Left cardiac atrium (tissue), 4 donors: Measurements from ENCODE around the gene TCF12. TPM values are rescaled to one million over a fixed set of nuclear protein-coding genes. Genes with fewer than 3 reads are reported as not detected.

Experiments used
- ATAC-seq, 2 donors: fragments of 200-7000 bp; cut with Tn5 transposase; one replicate each; pipeline ENCODE4 v1.9.1; 2020; ENCODE audit warnings: mild to moderate bottlenecking in 2 of 2, moderate library complexity in 2 of 2
- DNase-seq: peaks from one replicate; pipeline ENCODE4 v3.0.0-alpha.2; 2020
- intact Hi-C, 2 donors: fragments of 100-400 bp; cut with DNase I; formaldehyde crosslinking; loops; one replicate each; pipeline versions ENCODE4 v1.14.1 to v1.15.1; 2022 to 2023
- total RNA-seq, 2 donors: library from RNA; stranded (reverse); fragmentation: NEBNext Ultra II Directional; extraction: Animal tissue kit (Norgen Biotek cat#: 25700); gene quantifications; one replicate each; pipeline ENCODE4 v1.2.1, GENCODE V29; 2021
- donor health status: DM: no; HTN: yes; CAD: no.
- donor health status: DM: no; HTN: yes; CAD: no; lungs with severe emphysema.
- donor health status: DM: yes; HTN: yes; CAD: no.
- donor health status: Dilated cardiomyopathy.

The TCF12 gene
- total RNA-seq, 2 donors from 2014 or later, result 44.0 to 53.9 TPM

DNA sequence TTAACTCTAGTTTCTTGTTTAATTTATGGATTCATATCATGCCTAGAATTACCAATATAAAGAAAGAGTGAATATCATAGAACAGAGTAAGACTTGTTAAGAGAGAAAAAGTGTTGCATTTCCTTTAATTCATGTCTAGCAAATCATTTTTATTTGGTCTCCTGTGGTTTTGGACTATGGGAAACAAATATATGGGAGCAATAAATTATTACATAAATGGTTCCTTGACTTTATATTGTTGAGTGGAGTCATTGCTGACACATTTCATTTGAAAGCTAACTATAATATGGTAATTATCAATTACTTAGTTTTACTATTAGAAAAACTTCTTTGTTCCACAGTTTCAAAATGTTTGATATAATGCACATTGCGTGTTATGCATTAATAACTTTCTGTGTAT lies 313.1 kb downstream of the TCF12 start:
- intact Hi-C loops, result no loop called here
- no peak for DNase-seq
- ATAC-seq, result no peak

DNA sequence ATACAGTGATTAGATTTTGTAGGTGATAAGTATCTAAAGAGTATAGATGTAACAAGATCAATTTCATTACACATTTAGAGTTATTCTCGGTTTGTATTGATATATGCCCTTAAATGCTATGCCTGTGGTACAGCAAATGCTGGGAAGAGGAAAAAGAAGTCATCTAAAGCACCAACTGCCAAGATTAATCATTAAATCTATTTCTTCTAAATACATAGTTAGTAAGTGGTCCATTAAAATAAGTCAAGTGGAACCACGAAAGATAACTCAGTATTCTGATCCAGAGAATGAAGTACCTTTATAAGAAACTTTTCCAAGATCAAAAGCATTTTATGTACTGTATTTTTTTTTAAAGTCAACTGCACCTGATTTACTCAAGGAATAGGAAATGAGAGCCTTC lies 315.7 kb downstream of the TCF12 start:
- intact Hi-C loops, result no loop called here
- DNase-seq, result no peak
- no peak for ATAC-seq

DNA sequence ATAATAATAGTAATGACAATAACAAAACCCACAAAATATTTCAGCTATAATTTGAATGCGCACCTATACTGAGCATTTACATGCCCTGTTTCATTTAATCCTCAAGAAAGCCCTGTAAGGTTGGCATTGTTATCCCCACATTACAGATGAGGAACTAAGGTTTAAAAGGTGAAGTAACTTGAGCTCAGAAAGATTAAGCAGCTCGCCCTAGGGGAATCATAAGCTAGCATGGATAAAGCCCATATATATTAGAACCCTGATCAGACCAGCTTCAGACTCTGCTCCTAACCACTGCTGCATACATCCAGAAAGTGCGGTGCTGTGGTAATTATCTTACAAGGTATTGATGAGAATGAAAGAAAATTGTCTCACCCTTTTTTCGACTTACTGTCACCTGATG lies 316.7 kb downstream of the TCF12 start:
- no peak for DNase-seq
- ATAC-seq, result no peak
- intact Hi-C loops, result no loop called here

DNA sequence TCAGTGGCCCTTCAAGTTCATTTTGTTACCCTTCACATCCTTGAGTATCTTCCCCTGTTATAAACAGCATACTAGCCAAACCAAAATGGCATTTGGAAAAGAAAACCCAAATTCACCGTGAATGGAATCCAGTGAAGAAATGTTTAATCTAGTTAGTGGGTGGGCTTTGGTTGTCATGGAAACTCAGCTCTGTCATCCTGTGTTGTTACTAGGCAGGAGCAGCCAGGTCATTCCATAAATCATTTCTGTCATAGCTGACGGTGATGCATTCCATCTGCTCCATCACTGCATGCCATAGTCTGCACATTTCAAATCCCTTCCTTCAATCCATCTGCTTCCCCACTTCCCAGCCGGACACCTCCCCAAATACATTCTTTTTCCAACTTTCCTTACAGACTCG lies 317.4 kb downstream of the TCF12 start:
- DNase-seq, result no peak
- intact Hi-C loops, result no loop called here
- ATAC-seq, result peak in 1 of 2 donors; percentile 27

DNA sequence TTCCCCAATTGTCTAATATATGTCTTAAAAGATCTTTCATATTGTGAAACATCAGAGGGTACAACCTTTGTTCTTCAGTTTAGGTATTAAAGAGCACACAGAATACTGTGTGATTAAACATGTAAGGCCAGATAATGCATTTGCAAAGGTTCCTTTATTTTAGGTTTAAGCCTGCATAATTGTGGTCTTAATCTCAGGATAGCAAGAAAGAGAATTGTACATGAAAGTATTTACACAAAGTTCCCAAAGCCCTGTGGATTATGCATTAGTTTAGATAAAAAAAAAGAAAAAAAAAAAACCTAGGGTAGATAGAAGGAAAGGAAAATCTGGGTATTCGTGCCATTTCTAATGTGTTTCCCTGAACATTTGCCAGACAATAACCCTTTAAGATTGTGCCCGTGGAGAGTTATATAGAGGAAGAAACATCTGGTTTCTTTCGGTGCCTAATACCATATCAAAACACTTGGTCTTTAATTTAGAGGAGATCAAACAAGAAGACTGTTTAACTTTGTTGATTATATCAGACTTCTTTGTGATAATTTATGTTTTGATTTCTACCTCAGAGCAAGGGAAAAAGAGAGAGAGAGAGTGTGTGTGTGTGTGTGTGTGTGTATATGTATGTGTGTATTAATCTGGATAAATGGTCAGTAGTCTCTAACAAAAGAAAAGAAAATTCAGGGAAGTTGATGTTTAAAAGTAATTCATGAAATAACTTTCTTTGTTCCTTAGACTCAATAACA lies 318.3 kb downstream of the TCF12 start:
- ATAC-seq (no peak), DNase-seq (no peak)
- intact Hi-C loops, result no loop called here

DNA sequence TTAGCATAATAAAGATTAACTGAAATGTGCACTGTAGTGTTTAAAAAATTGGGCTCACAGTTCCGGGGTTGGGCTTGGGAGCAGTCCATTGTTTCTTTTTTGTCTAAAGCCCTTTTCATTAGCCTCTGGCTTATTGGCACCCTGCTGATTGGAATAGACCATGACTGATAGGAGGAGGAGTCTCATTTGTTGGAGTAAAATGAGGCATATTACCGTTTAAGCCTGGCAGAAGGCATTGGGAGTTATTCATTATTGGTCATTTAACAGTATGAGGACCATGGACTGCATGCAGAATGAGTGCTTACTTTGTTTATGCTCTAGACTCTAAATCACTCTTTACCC lies 318.8 kb downstream of the TCF12 start:
- DNase-seq (no peak), ATAC-seq (peak in 1 of 2 donors; percentile 21)
- intact Hi-C loops, result no loop called here

DNA sequence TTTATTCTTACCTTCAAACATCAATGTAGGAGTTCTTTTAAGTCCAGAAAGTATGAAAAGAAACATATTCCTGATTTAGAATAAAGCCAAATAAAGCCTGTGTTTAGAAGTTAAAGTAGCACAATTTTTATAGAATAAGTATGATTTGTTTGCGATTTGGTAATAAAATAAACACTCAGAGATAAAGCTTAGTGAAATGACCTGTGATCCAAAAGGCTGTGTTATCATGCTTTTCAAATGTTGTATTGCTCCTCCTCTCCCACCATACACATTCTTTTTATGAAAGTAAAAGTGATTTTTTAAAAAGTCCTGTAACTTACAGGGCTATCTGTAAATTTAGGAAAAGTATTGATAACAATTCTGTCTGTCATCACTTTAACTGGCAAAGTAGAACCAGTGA lies 319.2 kb downstream of the TCF12 start:
- intact Hi-C loops, result no loop called here
- no peak for ATAC-seq

DNA sequence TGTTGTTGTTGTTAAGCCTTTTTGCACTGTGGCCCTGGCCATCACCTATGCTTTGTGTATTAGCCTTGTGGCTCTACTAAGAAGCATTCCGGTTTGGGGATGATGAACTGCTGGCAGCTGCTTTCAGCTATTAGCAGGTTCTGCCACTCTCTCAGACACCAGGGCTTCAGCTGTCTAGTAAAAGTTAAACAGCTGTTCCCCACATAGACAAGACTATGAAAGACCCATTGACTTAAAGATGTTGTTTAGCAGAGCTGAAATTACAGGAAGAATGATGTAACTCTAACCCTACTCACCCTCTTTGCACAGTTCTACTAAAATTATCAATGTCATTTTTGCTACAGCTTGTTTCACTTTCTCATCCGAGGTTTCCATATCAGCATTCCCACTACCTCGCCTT lies 326.7 kb downstream of the TCF12 start:
- DNase-seq (no peak), ATAC-seq (peak in 1 of 2 donors; percentile 76)
- intact Hi-C loops, result no loop called here

More for the DNA sequence above, 319.2 kb downstream of the TCF12 start:
- no peak for DNase-seq

DNA sequence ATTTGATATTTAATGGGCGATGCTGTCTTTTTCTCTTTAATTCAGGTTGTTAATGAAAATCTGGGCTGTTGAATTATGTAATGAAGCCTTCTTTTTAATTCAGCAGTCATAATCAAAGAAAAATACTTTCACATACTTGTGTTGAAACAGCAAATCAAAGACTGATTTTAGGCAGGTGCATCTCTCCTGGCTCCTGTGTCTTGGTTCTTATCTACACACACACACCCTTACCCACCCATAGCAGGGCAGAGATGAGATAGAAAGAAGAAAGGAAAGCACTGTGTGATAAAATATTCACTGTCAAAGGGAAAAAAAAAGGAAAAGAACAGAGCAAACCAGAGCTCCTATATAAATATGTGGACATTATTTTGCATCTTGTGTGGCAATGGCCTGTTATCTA lies 327.3 kb downstream of the TCF12 start:
- ATAC-seq (no peak), DNase-seq (no peak)
- intact Hi-C loops, result no loop called here

DNA sequence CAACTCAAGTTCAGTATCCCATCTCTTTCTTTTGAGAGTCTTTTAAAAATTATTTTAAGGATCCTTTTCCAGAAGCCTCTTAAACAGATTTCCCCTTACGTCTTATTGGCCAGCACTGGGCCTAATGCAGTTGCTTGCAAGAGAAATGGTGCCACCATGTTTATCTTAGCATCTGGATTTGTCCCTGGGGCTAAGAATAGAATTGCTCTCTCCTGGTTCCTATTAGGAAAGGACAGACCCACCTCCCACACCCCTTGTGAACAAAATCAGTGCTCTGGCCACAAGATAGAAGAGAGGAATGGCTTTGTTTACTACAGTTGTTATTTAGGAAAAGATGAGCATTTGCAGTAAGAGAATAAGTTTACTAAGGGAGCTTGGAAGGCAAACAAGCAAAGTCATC lies 329.6 kb downstream of the TCF12 start:
- DNase-seq (no peak), ATAC-seq (no peak)
- intact Hi-C loops, result no loop called here

DNA sequence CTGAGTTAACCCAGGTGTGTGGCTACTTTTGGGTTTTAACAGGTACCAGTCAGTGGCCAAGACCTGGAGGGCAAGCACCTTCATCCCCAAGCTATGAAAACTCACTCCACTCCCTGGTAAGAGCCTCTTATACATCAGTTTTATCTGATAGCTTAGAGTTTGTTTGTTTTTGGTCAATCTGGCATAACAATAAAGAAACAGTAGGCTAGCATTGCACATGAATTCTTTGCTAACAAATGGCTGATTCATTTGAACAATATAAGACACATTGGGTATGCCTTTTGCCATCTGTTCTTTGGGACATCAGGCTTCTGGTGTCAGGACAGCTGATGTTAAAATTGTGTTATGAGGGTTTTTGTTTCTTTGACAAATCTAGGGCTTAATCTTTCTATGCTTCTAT lies 332.9 kb downstream of the TCF12 start:
- DNase-seq (no peak), ATAC-seq (no peak)
- intact Hi-C loops, result no loop called here

DNA sequence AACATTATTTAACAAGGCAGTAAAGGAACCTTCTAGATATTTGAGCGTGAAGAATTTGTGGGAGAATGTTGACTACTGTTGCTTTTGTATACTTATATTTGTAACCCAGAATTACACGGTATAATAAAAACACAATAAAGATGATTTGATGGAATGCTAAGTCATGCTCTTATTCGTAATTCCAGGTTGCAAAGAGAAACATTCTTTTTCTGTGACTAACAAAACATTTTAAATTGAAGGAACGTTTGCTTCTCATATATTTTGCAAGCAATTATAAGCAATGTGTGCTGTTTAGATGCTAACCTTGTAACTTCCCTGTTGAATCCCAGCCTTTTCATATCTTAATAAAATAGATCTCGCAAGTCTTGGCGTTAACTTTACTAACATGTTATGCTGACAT lies 333.5 kb downstream of the TCF12 start:
- ATAC-seq (peak in 1 of 2 donors; percentile 28), DNase-seq (no peak)
- intact Hi-C loops, result no loop called here

DNA sequence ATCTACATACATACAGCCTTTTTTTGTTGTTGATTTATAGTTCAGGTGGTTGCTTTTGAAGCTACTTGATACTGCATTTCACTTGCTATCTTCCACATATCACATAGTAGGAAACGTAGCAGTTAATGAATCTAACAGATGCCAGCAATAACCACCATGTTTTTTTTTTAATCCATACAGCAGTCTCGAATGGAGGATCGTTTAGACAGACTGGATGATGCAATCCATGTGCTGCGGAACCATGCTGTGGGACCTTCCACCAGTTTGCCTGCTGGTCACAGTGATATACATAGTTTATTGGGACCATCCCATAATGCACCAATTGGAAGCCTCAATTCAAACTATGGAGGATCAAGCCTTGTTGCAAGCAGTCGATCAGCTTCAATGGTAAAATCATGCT lies 334.6 kb downstream of the TCF12 start:
- DNase-seq, result no peak
- no peak for ATAC-seq
- intact Hi-C loops, result no loop called here

DNA sequence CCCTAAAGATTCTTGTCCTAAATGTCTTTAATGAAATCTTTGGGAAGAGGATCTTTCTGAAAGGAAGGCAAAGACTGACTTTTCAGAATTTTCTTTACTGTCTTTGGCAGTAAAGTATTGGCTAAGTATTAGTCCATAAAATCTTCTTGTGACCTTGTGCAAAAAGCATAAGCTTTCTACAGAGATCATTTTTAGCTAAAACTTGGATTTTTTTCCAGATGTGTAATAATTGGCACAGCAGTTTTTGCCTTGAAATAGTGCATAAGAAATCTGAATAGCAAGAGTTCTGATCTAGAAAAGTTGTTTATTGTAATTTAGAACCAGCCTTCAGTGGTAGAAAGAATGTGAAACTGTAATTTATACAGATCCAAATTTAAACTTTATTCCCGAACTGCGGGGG lies 335.1 kb downstream of the TCF12 start:
- intact Hi-C loops, result no loop called here
- no peak for DNase-seq
- no peak for ATAC-seq

DNA sequence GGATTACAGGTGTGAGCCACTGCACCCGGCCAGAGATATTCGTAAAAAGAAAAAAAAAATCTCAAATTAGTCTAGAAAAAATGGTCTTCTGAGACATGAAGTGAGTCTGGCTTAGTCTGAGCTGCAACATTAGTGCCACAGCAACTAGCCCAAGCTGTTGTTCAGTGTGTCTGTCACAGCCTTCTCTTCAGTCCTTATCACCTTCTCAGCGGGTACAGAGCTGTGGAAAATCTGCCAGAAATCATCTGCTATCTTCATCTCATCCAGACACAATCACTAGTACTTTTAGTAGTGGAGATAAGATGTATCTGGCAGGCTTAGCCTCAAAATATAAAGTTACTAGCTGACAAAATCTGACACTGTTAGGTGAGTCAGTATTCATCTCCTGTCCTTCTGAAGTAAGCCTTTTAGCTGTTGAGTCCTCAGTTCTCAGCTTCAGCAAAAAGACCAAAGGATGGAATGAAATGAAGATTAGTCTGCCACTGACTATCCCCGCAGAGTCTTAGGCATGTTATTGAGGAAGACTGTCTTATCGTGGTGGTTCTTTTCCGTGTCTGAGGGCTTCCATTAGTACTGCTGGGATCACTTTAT lies 337.4 kb downstream of the TCF12 start:
- DNase-seq, result no peak
- intact Hi-C loops, result no loop called here
- ATAC-seq, result peak in 1 of 2 donors; percentile 89

DNA sequence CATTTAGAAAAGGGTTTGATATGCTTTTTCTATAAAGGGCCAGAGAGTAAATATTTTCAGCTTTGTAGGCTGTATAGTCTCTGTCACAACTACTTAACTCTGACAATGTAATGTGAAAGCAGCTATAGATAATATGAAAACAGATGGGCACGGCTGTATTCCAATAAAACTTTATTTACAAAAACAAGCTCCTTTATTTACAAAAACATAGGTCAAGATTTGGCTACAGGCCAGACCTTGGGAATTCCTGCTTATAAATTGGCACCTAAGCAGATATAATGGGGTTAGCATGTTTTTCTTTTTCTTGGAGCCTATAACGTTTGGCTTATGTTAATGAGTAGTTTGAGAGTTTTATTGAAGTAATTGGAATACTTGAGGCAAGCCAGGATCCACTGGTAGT lies 338.5 kb downstream of the TCF12 start:
- no peak for ATAC-seq

DNA sequence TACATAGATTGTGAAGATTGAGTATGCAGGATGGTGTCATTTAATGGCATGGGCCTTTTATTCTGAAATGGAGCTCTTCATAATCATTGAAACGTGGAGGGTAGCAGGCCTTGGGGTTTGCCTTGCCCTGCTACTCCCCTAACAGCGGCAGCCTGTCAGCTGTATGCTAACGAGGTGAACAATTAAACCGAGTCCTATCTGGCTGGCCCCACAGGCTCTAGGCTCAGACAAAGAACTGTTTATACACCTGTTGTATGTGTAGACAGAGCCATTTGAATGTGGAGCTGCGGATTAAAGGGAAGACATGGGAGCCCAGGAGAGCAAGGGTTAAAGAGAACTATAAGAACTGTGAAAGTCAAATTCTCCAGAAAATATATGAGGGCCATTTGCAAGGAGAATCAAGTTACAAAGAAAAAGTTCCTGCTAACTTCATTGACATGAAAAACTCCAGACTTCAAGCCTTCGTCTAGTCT lies 341.2 kb downstream of the TCF12 start:
- DNase-seq, result no peak
- intact Hi-C loops, result no loop called here
- no peak for ATAC-seq

More for the DNA sequence above, 338.5 kb downstream of the TCF12 start:
- intact Hi-C loops, result no loop called here
- DNase-seq, result no peak

DNA sequence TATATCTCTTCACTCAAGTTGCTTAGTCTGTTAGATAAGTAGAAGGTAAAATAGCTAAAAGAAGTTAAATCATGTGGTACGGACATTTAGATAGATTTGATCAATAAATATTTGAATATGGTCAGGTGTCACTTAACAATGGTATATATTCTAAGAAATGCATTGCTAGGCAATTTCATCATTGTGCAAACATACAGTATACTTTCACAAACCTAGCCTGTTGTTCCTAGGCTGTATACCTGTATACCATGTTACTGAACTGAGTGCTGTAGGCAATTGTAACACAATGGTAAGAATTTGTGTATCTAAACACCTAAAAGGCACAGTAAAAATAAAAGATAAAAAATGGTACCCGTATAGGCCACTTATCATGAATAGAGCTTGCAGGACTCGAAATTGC lies 345.1 kb downstream of the TCF12 start:
- intact Hi-C loops, result no loop called here
- no peak for DNase-seq
- no peak for ATAC-seq

DNA sequence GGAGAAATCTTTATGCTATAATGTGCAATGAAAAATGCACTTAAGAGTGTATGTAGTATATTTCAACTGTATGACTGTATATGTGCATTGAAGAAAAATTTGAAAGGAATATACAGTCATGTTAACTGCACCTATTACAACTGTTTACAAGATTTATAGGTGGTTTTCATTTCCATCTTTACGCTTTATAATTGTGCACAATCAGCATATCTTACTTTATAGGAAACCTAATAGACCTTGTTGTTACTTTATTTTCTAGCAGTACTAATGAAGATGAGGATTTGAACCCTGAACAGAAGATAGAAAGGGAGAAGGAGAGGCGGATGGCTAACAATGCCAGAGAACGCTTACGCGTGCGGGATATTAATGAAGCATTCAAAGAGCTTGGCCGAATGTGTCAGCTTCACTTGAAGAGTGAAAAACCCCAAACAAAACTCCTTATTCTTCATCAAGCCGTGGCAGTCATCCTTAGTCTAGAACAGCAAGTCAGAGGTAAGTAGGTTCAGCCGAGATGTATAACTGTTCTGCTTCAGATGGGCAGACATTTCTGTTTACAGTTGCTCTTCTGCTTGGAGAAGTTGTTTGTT lies 354.4 kb downstream of the TCF12 start:
- intact Hi-C loops, result no loop called here
- DNase-seq (no peak), ATAC-seq (no peak)

DNA sequence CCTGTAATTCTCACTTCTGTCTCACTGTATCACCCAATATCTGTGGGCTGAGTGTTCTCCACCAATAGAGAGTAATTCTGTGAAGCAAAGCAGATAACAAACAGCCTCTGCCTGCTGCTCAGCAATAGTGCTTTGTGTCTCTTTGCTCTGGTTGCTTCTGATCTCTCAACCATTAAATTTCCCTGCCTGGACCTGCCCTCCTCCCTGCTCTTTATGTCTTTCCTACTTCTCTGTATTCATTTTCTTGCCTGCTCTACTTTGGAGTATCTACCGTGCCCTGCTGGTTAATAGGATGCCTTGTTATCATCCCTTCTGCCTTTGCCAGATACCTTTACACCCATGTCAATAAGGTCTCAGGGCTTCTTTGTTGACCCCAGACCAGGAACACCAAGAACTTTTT lies 355.0 kb downstream of the TCF12 start:
- no peak for DNase-seq
- no peak for ATAC-seq
- intact Hi-C loops, result no loop called here

DNA sequence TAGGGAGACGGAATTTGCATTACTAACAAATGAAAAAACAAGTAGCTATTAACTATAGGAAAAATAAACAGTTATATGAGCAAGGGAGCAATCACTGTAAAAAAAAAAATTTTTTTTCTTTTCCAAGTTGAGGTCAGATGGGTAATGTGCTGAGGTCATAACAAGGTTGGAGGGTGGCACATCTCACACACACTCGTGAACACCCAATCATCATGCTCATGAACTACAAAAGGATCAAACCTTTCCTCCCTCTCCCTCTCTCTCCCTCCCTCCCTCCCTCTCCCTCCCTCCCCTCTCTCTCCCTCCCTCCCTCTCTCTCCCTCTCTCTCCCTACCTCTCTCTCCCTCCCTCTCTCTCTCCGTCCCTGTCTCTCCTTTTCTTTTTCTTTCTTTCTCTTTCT lies 360.0 kb downstream of the TCF12 start:
- no peak for ATAC-seq
- intact Hi-C loops, result no loop called here
- no peak for DNase-seq
